HEK293 (cell line): ENCODE measurements around the gene WSCD2.

ENCODE experiments used
- CTCF ChIA-PET: fragments of 350-600 bp; formaldehyde crosslinking; extraction: SDS; loops from one replicate; lab custom pipeline; 2021; ENCODE audit warnings: antibody characterized with exemption; lab: Yijun Ruan, JAX
- POLR2A ChIA-PET: fragments of 300-600 bp; formaldehyde crosslinking; extraction: SDS; loops from one replicate; lab custom pipeline; 2020; ENCODE audit warnings: antibody characterized with exemption, inconsistent platforms; lab: Yijun Ruan, JAX
- H3K27ac ChIP-seq: fragments of 200-500 bp; sonication (Bioruptor generic); 2 replicates; pipeline ENCODE4 v1.5.1; 2014; ENCODE audit warnings: low read depth, low read length, control low read depth, inconsistent platforms; ENCODE audit errors: extremely low read depth
- H3K36me3 ChIP-seq, 2 experiments: fragments of 200-500 bp in 1 of 2; sonication (Bioruptor generic) in 1 of 2; 1 replicate in 1 of 2; 2 replicates in 1 of 2; pipeline ENCODE4 v1.5.1; 2014 to 2017; ENCODE audit warnings: inconsistent platforms in 2 of 2, low read length in 2 of 2; ENCODE audit not compliant: control insufficient read depth in 2 of 2, insufficient read depth in 1 of 2
- H3K4me1 ChIP-seq: fragments of 200-500 bp; sonication (Bioruptor generic); 2 replicates; pipeline ENCODE4 v1.5.1; 2014; ENCODE audit warnings: mild to moderate bottlenecking, low read length, inconsistent platforms; ENCODE audit not compliant: control insufficient read depth, insufficient read depth
- H3K4me3 ChIP-seq: 2 replicates; pipeline ENCODE4 v1.5.1; 2011; ENCODE audit warnings: low read depth, mild to moderate bottlenecking, control low read depth, low read length, moderate library complexity
- H3K9me3 ChIP-seq: fragments of 200-500 bp; sonication (Bioruptor generic); 2 replicates; pipeline ENCODE4 v1.5.1; 2014; ENCODE audit warnings: low read depth, low read length, inconsistent platforms; ENCODE audit not compliant: control insufficient read depth, insufficient read depth
- SP7 ChIP-seq: fragments of 450-650 bp; formaldehyde crosslinking; IDR thresholded peaks from 2 replicates; pipeline ENCODE4 v1.5.1; 2016; ENCODE audit warnings: missing biosample characterization, missing genetic modification characterization
- ZNF155 ChIP-seq: fragments of 450-650 bp; formaldehyde crosslinking; IDR thresholded peaks from 2 replicates; pipeline ENCODE4 v1.5.1; 2016; ENCODE audit warnings: missing biosample characterization, missing genetic modification characterization
- ZNF174 ChIP-seq: fragments of 450-650 bp; formaldehyde crosslinking; IDR thresholded peaks from 2 replicates; pipeline ENCODE4 v1.5.0; 2017; ENCODE audit warnings: missing biosample characterization, mild to moderate bottlenecking, missing genetic modification characterization
- ZNF624 ChIP-seq: fragments of 450-650 bp; formaldehyde crosslinking; IDR thresholded peaks from 2 replicates; pipeline ENCODE4 v1.5.1; 2017; ENCODE audit warnings: missing biosample characterization, missing genetic modification characterization
- ZNF670 ChIP-seq: fragments of 450-650 bp; formaldehyde crosslinking; IDR thresholded peaks from 2 replicates; pipeline ENCODE4 v1.5.1; 2016; ENCODE audit warnings: missing biosample characterization, missing genetic modification characterization, low read depth
- TF ChIP-seq, protein P1 (sequence below): fragments of 450-650 bp; IDR thresholded peaks from 2 replicates; pipeline ENCODE4 v1.5.1; 2018; ENCODE audit warnings: missing biosample characterization, mild to moderate bottlenecking, missing genetic modification characterization
- TF ChIP-seq, protein P2 (sequence below): fragments of 450-650 bp; formaldehyde crosslinking; IDR thresholded peaks from 2 replicates; pipeline ENCODE4 v1.5.1; 2016; ENCODE audit warnings: missing biosample characterization, missing genetic modification characterization, borderline replicate concordance

The WSCD2 gene

DNA sequence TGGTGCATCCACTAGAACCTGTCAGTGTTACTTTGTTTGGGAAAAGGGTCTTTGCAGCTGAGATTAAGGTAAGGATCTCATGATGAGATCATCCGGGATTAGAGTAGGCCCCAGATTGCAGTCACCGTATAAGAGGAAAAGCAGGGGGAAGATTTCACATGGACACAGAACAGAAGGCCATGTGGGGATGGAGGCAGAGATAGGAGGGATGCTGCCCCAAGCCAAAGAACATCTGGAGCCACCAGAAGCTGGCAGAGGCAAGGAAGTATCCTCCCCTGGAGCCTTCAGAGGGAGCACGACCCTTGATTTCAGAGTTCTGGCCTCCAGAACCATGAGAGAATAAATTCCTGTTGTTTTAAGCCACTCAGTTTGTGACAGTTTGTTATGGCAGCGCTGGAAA, 170.4 kb downstream of the WSCD2 start:
- POLR2A ChIA-PET: no interaction called here
- no peak overlapping the region for H3K27ac ChIP-seq

More for the DNA sequence above, 170.4 kb downstream of the WSCD2 start:
- Histone ChIP-seq H3K36me3 (no peaks in the 10 kb centered on the region), H3K4me1 (no peaks in the 10 kb centered on the region), H3K4me3 (no peak overlapping the region), H3K9me3 (no peaks in the 10 kb centered on the region)
- TF ChIP-seq, protein P1, sequence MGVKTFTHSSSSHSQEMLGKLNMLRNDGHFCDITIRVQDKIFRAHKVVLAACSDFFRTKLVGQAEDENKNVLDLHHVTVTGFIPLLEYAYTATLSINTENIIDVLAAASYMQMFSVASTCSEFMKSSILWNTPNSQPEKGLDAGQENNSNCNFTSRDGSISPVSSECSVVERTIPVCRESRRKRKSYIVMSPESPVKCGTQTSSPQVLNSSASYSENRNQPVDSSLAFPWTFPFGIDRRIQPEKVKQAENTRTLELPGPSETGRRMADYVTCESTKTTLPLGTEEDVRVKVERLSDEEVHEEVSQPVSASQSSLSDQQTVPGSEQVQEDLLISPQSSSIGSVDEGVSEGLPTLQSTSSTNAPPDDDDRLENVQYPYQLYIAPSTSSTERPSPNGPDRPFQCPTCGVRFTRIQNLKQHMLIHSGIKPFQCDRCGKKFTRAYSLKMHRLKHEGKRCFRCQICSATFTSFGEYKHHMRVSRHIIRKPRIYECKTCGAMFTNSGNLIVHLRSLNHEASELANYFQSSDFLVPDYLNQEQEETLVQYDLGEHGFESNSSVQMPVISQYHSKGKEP (tag by site-specific recombination): no peak
- no peak for TF ChIP-seq ZNF155 (tag by site-specific recombination)
- no peak for TF ChIP-seq ZNF624 (tag by site-specific recombination)
- TF ChIP-seq ZNF174 (tag by site-specific recombination): no peak
- no peak for TF ChIP-seq ZNF670
- TF ChIP-seq, protein P2, sequence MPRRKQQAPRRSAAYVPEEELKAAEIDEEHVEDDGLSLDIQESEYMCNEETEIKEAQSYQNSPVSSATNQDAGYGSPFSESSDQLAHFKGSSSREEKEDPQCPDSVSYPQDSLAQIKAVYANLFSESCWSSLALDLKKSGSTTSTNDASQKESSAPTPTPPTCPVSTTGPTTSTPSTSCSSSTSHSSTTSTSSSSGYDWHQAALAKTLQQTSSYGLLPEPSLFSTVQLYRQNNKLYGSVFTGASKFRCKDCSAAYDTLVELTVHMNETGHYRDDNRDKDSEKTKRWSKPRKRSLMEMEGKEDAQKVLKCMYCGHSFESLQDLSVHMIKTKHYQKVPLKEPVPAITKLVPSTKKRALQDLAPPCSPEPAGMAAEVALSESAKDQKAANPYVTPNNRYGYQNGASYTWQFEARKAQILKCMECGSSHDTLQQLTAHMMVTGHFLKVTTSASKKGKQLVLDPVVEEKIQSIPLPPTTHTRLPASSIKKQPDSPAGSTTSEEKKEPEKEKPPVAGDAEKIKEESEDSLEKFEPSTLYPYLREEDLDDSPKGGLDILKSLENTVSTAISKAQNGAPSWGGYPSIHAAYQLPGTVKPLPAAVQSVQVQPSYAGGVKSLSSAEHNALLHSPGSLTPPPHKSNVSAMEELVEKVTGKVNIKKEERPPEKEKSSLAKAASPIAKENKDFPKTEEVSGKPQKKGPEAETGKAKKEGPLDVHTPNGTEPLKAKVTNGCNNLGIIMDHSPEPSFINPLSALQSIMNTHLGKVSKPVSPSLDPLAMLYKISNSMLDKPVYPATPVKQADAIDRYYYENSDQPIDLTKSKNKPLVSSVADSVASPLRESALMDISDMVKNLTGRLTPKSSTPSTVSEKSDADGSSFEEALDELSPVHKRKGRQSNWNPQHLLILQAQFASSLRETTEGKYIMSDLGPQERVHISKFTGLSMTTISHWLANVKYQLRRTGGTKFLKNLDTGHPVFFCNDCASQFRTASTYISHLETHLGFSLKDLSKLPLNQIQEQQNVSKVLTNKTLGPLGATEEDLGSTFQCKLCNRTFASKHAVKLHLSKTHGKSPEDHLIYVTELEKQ (tag by site-specific recombination): no peak
- TF ChIP-seq SP7 (tag by site-specific recombination): no peak
- CTCF ChIA-PET: interaction anchor here (1.2 kb wide), 1 partner anchor 17 kb away, joined by 3 read pairs; no protein-coding TSS in a partner anchor
